Lung (tissue), 12 donors: ENCODE results near the gene SMPDL3B. TPM values are rescaled to one million over a fixed set of nuclear protein-coding genes. Genes with fewer than 3 reads are reported as not detected.

Experiments
- ATAC-seq: fragments of 200-7000 bp; cut with Tn5 transposase; one replicate; pipeline ENCODE4 v1.9.1; 2020; ENCODE audit warnings: moderate number of reproducible peaks; ENCODE audit not compliant: insufficient read depth, low FRiP score
- DNase-seq, 3 donors: peaks; one replicate each; pipeline ENCODE4 v3.0.0-alpha.2; 2013 to 2017
- H3K27ac ChIP-seq, 2 donors: one replicate each; pipeline ENCODE4 v1.5.1; 2013; ENCODE audit warnings: mild to moderate bottlenecking in 2 of 2, moderate library complexity in 2 of 2, control low read depth in 1 of 2, inconsistent platforms in 1 of 2, low read depth in 1 of 2, low read length in 1 of 2
- H3K27me3 ChIP-seq, 3 donors: one replicate each; pipeline ENCODE4 v1.5.1; 2013; ENCODE audit warnings: low read length in 2 of 3; ENCODE audit not compliant: control insufficient read depth in 3 of 3, insufficient read depth in 3 of 3
- H3K36me3 ChIP-seq, 4 donors: one replicate each; pipeline ENCODE4 v1.5.1; 2013; ENCODE audit warnings: low read length in 4 of 4, mild to moderate bottlenecking in 1 of 4, moderate library complexity in 1 of 4; ENCODE audit not compliant: control insufficient read depth in 4 of 4, insufficient read depth in 4 of 4
- H3K4me1 ChIP-seq, 5 donors: one replicate each; pipeline ENCODE4 v1.5.1; 2013; ENCODE audit warnings: low read length in 5 of 5, mild to moderate bottlenecking in 2 of 5, moderate library complexity in 1 of 5; ENCODE audit not compliant: control insufficient read depth in 5 of 5, insufficient read depth in 5 of 5
- H3K4me3 ChIP-seq: one replicate; pipeline ENCODE4 v1.5.1; 2013; ENCODE audit warnings: mild to moderate bottlenecking, control low read depth, moderate library complexity
- H3K9ac ChIP-seq, 2 donors: one replicate each; pipeline ENCODE4 v1.5.1; 2013; ENCODE audit warnings: low read length in 2 of 2, control low read depth in 1 of 2; ENCODE audit not compliant: insufficient read depth in 1 of 2
- H3K9me3 ChIP-seq, 4 donors: one replicate each; pipeline ENCODE4 v1.5.1; 2013; ENCODE audit warnings: low read length in 3 of 4, mild to moderate bottlenecking in 1 of 4, moderate library complexity in 1 of 4; ENCODE audit not compliant: control insufficient read depth in 4 of 4, insufficient read depth in 3 of 4
- WGBS, 2 donors: extraction: QIAGEN DNeasy Blood & Tissue Kit; methylation state at CpG; one replicate each; pipeline ENCODE4 v1.1.7; 2013; 5-methylcytosine and 5-hydroxymethylcytosine counted together
- polyA plus RNA-seq, 2 donors: library from polyadenylated mRNA; stranded (reverse); fragments of 200-250 nt; gene quantifications; one replicate each; pipeline ENCODE4 v1.2.1, GENCODE V29; 2013
- total RNA-seq, 2 donors: library from RNA; depleted of rRNA in 1 of 2; stranded (reverse); fragments of >200 nt in 1 of 2; gene quantifications; one replicate each; pipeline ENCODE4 v1.2.1, GENCODE V29; 2014 to 2021
- TF ChIP-seq, protein P1 (sequence below): IDR thresholded peaks from 2 replicates; pipeline ENCODE4 v1.5.1; 2012; ENCODE audit warnings: mild to moderate bottlenecking; ENCODE audit errors: control extremely low read depth, extremely low read depth
- donor health status: control.
- donor health status: control.
- donor health status: Bipolar disorder and iron deficiency.
- donor health status: healthy.
- donor health status: DM: yes; HTN: yes; CAD: no.

SMPDL3B gene
- total and polyA plus RNA-seq, 4 donors, result 6.4 to 17.6 (median 16.8) TPM

DNA sequence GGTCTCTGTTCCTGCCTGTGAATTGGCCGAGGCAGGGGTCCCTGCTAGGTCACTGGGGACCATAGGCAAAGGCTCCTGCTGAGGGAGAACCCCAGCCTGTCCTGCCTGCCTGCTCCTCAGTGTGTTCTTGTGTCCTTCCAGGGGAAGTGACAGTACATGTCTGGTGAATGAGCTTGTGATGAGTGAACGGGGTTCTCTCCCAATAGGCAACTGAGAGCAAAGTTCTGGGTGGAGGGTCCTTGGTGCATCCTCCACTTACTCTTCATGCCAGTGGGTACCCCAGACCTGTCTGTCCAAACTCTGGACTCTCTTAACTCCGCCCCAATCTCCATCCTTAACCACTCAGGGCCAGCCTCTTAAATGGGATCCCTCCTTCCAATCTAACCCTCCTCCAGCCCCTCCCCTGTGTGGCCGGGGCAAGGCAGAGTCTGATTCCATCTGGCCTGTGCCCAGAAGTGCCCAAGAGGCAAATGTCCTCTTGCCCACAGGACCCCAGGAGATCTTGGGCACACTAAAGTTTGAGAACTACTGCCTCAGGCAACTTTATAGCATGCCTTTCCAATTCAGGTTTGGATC, 26.9 kb downstream of the SMPDL3B start:
- no peak overlapping the region for H3K4me3 ChIP-seq

GRCh38 chr1:27963393-27963792, 28.6 kb downstream of the SMPDL3B start:
- Histone ChIP-seq H3K27me3 (no peaks in the 10 kb centered on the region), H3K27ac (no peak overlapping the region), H3K9ac (no peak overlapping the region), H3K4me1 (peaks cover 0 to 16% (median 5%) of the 10 kb centered on the region in 5 donors), H3K9me3 (peaks cover 0 to 2% (median 0%) of the 10 kb centered on the region in 4 donors), H3K4me3 (no peak overlapping the region), H3K36me3 (peaks cover 3 to 40% (median 14%) of the 10 kb centered on the region in 4 donors)
- ATAC-seq (no peak), DNase-seq (no peak)
- TF ChIP-seq, protein P1, sequence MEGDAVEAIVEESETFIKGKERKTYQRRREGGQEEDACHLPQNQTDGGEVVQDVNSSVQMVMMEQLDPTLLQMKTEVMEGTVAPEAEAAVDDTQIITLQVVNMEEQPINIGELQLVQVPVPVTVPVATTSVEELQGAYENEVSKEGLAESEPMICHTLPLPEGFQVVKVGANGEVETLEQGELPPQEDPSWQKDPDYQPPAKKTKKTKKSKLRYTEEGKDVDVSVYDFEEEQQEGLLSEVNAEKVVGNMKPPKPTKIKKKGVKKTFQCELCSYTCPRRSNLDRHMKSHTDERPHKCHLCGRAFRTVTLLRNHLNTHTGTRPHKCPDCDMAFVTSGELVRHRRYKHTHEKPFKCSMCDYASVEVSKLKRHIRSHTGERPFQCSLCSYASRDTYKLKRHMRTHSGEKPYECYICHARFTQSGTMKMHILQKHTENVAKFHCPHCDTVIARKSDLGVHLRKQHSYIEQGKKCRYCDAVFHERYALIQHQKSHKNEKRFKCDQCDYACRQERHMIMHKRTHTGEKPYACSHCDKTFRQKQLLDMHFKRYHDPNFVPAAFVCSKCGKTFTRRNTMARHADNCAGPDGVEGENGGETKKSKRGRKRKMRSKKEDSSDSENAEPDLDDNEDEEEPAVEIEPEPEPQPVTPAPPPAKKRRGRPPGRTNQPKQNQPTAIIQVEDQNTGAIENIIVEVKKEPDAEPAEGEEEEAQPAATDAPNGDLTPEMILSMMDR, result no peak
- 92 to 98% methylated on average over 11 of the region's 11 CpGs for WGBS, 2 donors

More for the DNA sequence above, 26.9 kb downstream of the SMPDL3B start:
- no peak for ATAC-seq
- H3K27me3 ChIP-seq, result no peaks in the 10 kb centered on the region
- H3K9me3 ChIP-seq, result peaks cover 0 to 2% (median 0%) of the 10 kb centered on the region in 4 donors
- peaks cover 0 to 27% (median 4%) of the 10 kb centered on the region in 4 donors for H3K36me3 ChIP-seq
- H3K4me1 ChIP-seq, result peaks cover 0 to 16% (median 5%) of the 10 kb centered on the region in 5 donors
- TF ChIP-seq, protein P1, result no peak
- 62 to 63% methylated on average over 4 of the region's 4 CpGs for WGBS, 2 donors
- no peak for DNase-seq
- H3K27ac ChIP-seq, result peak overlapping the region in 1 of 2 donors; percentile 48
- H3K9ac ChIP-seq, result no peak overlapping the region

GRCh38 chr1:27966402-27967105, 31.8 kb downstream of the SMPDL3B start:
- TF ChIP-seq, protein P1, result no peak
- H3K9me3 ChIP-seq, result peaks cover 0 to 2% (median 0%) of the 10 kb centered on the region in 4 donors
- peaks cover 3 to 40% (median 14%) of the 10 kb centered on the region in 4 donors for H3K36me3 ChIP-seq
- H3K9ac ChIP-seq, result no peak overlapping the region
- no peak for ATAC-seq
- no peaks in the 10 kb centered on the region for H3K27me3 ChIP-seq
- no peak overlapping the region for H3K4me3 ChIP-seq
- H3K4me1 ChIP-seq, result peaks cover 0 to 1% (median 0%) of the 10 kb centered on the region in 5 donors
- WGBS, 2 donors, result 95% methylated on average over 24 of the region's 24 CpGs
- no peak overlapping the region for H3K27ac ChIP-seq
- DNase-seq, result no peak
